ENCODE data around the gene ZNF25. TPM values are rescaled to one million over a fixed set of nuclear protein-coding genes. Genes with fewer than 3 reads are reported as not detected.

Gene ZNF25
- total and polyA plus RNA-seq, 2 experiments from 2014 or later = 0.23 to 0.76 TPM

- H3K27ac Mint-ChIP-seq = peak within 1 kb of the TSS; percentile 99
- Histone ChIP-seq H3K27ac (ENCODE audit: low read depth) (peak within 1 kb of the TSS; percentile 87), H3K4me2 (peak within 1 kb of the TSS; percentile 85), H3K79me2 (replicated peaks; ENCODE audit: insufficient read depth) (peaks cover 30% of the 10 kb centered on the region), H3F3A (replicated peaks; ENCODE audit: low read depth) (no peaks in the 10 kb centered on the region; the same call in 1 of the 2 replicates), H3K9me2 (ENCODE audit: insufficient read depth) (no peaks in the 10 kb centered on the region), H2AFZ (peak within 1 kb of the TSS; percentile 97), H3K36me3 (ENCODE audit: insufficient read depth) (no peaks in the 10 kb centered on the region), H3K4me3 (peak within 1 kb of the TSS; percentile 81), H4K20me1 (replicated peaks; ENCODE audit: insufficient read depth) (no peaks in the 10 kb centered on the region), H3K4me1 (ENCODE audit: insufficient read depth) (peaks cover 7% of the 10 kb centered on the region; the same call in 1 of the 2 replicates), H3K27me3 (ENCODE audit: insufficient read depth) (no peaks in the 10 kb centered on the region)
- H3K36me3 Mint-ChIP-seq (ENCODE audit: low read depth) = peaks cover 26% of the 10 kb centered on the region
- DNase-seq (ENCODE audit: low spot score) (peak; percentile 94), ATAC-seq (peak; percentile 96)
- peaks cover 27% of the 10 kb centered on the region for H3K9me3 Mint-ChIP-seq
- H3K4me1 Mint-ChIP-seq = peaks cover 8% of the 10 kb centered on the region; the same call in 2 of the 3 replicates
- peaks cover 2% of the 10 kb centered on the region for H3K27me3 Mint-ChIP-seq (ENCODE audit: insufficient read depth, low read depth, poor library complexity)
- H3K4me3 Mint-ChIP-seq = peak within 1 kb of the TSS; percentile 93
- TF ChIP-seq REST (IDR thresholded peaks at IDR 0.05; ENCODE audit: unreplicated experiment) (no peak), CREB1 (CRISPR knock-in tag; IDR thresholded peaks at IDR 0.05; ENCODE audit: low read depth) (0 out of 2 replicates have a peak, but pooled peaks have one; percentile 25), ZNF331 (CRISPR knock-in tag; IDR thresholded peaks at IDR 0.05; ENCODE audit: low read depth) (no peak), ETS1 (IDR thresholded peaks at IDR 0.05) (peak; percentile 54), EZH2phosphoT487 (IDR thresholded peaks at IDR 0.05; ENCODE audit: unreplicated experiment) (no peak), JUNB (IDR thresholded peaks at IDR 0.05; ENCODE audit: unreplicated experiment) (no peak), ZNF114 (CRISPR knock-in tag; IDR thresholded peaks at IDR 0.05) (no peak)
- TF ChIP-seq, protein P1, sequence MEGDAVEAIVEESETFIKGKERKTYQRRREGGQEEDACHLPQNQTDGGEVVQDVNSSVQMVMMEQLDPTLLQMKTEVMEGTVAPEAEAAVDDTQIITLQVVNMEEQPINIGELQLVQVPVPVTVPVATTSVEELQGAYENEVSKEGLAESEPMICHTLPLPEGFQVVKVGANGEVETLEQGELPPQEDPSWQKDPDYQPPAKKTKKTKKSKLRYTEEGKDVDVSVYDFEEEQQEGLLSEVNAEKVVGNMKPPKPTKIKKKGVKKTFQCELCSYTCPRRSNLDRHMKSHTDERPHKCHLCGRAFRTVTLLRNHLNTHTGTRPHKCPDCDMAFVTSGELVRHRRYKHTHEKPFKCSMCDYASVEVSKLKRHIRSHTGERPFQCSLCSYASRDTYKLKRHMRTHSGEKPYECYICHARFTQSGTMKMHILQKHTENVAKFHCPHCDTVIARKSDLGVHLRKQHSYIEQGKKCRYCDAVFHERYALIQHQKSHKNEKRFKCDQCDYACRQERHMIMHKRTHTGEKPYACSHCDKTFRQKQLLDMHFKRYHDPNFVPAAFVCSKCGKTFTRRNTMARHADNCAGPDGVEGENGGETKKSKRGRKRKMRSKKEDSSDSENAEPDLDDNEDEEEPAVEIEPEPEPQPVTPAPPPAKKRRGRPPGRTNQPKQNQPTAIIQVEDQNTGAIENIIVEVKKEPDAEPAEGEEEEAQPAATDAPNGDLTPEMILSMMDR (conservative IDR thresholded peaks at IDR 0.05; ENCODE audit: low read depth in 2 of 2) = no peak
Observed at GRCh38 chr10:38010119-38010903, 33.9 kb upstream of the ZNF25 start, which contains the start of gene ZNF33A. ZNF33A (plus strand) TSS chr10:38010675; CDS start chr10:38012342, 1,667 bp downstream.

Data from GM23338 (cell line).